CD4-positive, CD25-positive, alpha-beta regulatory T cell (primary cell): ENCODE measurements around the gene SRD5A1. TPM values are rescaled to one million over a fixed set of nuclear protein-coding genes. Genes with fewer than 3 reads are reported as not detected.

Experiments used
- ATAC-seq, 2 donors: fragments of 150-1000 bp; cut with Tn5 transposase; one replicate each; pipeline ENCODE4 v1.10.0; 2021; ENCODE audit warnings: low read depth in 2 of 2, moderate number of reproducible peaks in 2 of 2, moderate library complexity in 1 of 2
- DNase-seq, 3 donors: peaks; one replicate each; pipeline versions ENCODE4 v3.0.0 to v3.0.0-alpha.2; 2012 to 2022; ENCODE audit warnings: mixed read lengths in 1 of 3
- H3K27ac ChIP-seq: one replicate; pipeline ENCODE4 v1.7.0; 2013; ENCODE audit warnings: mild to moderate bottlenecking, low read length; ENCODE audit not compliant: insufficient read depth, poor library complexity, severe bottlenecking
- H3K27me3 ChIP-seq: one replicate; pipeline ENCODE4 v1.7.0; 2013; ENCODE audit warnings: low read length; ENCODE audit not compliant: control insufficient read depth, insufficient read depth
- H3K36me3 ChIP-seq: one replicate; pipeline ENCODE4 v1.7.0; 2013; ENCODE audit warnings: mild to moderate bottlenecking, low read length, moderate library complexity; ENCODE audit not compliant: control insufficient read depth, insufficient read depth
- H3K4me1 ChIP-seq: 2 replicates; pipeline ENCODE4 v1.7.0; 2013; ENCODE audit warnings: mild to moderate bottlenecking, low read length; ENCODE audit not compliant: insufficient read depth, control insufficient read depth, poor library complexity, severe bottlenecking
- H3K4me3 ChIP-seq: one replicate; pipeline ENCODE4 v1.7.0; 2013; ENCODE audit warnings: low read depth, mild to moderate bottlenecking, low read length, moderate library complexity
- H3K9me3 ChIP-seq, 2 experiments: 1 replicate in 1 of 2; 2 replicates in 1 of 2; pipeline ENCODE4 v1.7.0; 2013; ENCODE audit warnings: low read length in 2 of 2, mild to moderate bottlenecking in 1 of 2, moderate library complexity in 1 of 2; ENCODE audit not compliant: control insufficient read depth in 2 of 2
- H3K27ac Mint-ChIP-seq, 3 donors: one replicate each; pipeline ENCODE4 v1.8.0; 2020 to 2022; ENCODE audit warnings: mild to moderate bottlenecking in 3 of 3, mixed read lengths in 3 of 3, moderate library complexity in 2 of 3
- H3K27me3 Mint-ChIP-seq: one replicate; pipeline ENCODE4 v1.8.0; 2022; ENCODE audit warnings: mild to moderate bottlenecking, mixed read lengths
- H3K36me3 Mint-ChIP-seq: one replicate; pipeline ENCODE4 v1.8.0; 2020; ENCODE audit warnings: mixed read lengths
- H3K4me1 Mint-ChIP-seq, 4 donors: one replicate each; pipeline ENCODE4 v1.8.0; 2020 to 2022; ENCODE audit warnings: mixed read lengths in 4 of 4, mild to moderate bottlenecking in 1 of 4
- H3K4me3 Mint-ChIP-seq, 4 donors: one replicate each; pipeline ENCODE4 v1.8.0; 2020 to 2022; ENCODE audit warnings: mild to moderate bottlenecking in 4 of 4, mixed read lengths in 4 of 4, moderate library complexity in 3 of 4
- H3K9me3 Mint-ChIP-seq, 7 donors: one replicate each; pipeline ENCODE4 v1.8.0; 2020 to 2022; ENCODE audit warnings: mixed read lengths in 7 of 7, mild to moderate bottlenecking in 3 of 7, moderate library complexity in 2 of 7
- polyA plus RNA-seq, 4 donors: library from polyadenylated mRNA; unstranded; fragments of 300-500 nt; fragmentation: Illumina TruSeq; gene quantifications; one replicate each; pipeline ENCODE4 v1.2.3, GENCODE V29; 2021
- total RNA-seq: library from RNA; stranded (reverse); gene quantifications from one replicate; pipeline ENCODE4 v1.2.3, GENCODE V29; 2022

SRD5A1 gene
- total and polyA plus RNA-seq, 5 donors from 2014 or later: 5.3 to 9.5 (median 6.3) TPM

DNA sequence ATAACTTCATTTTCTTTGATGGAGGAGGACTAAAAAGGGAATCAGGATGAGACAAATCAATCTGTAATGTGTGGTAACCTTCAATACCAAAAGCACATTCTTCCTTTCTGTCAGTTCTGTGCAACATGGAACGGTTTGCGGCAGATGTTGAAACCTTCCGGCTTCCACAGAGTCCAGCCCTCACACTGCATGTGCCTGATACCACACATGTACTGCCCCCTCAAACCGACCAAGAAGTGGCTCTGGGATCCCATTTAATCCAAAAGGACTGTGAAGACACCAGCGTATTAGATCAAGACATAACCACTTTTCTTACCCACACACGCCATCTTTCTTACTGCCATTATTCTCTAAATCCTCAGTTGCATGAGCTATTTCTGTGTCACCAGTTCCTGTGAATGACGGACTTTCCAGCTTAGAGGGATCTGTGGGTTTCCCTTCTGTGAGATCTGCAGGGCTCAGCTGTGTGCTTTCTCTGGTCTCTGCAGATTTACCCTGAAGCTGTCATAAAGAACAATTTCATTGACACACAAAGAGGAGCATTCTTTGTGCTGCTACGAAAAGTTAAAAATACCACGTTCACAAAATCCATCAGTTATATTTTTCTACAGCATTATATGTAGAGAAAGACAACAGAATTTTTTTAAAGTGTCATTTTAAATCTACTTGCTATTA, 26.2 kb upstream of the SRD5A1 start:
- H3K4me3 Mint-ChIP-seq: no peak overlapping the region
- ATAC-seq: no peak
- no peak overlapping the region for H3K4me3 ChIP-seq
- no peaks in the 10 kb centered on the region for H3K9me3 ChIP-seq
- peaks cover 95% of the 10 kb centered on the region for H3K36me3 ChIP-seq
- H3K27ac ChIP-seq: no peak overlapping the region
- H3K27ac Mint-ChIP-seq: no peak overlapping the region
- no peaks in the 10 kb centered on the region for H3K9me3 Mint-ChIP-seq
- no peaks in the 10 kb centered on the region for H3K27me3 Mint-ChIP-seq
- no peak for DNase-seq
- H3K4me1 Mint-ChIP-seq: peaks cover 0 to 6% (median 0%) of the 10 kb centered on the region in 4 donors
- H3K27me3 ChIP-seq: no peaks in the 10 kb centered on the region
- H3K4me1 ChIP-seq: no peaks in the 10 kb centered on the region
- H3K36me3 Mint-ChIP-seq: peaks cover 69% of the 10 kb centered on the region

DNA sequence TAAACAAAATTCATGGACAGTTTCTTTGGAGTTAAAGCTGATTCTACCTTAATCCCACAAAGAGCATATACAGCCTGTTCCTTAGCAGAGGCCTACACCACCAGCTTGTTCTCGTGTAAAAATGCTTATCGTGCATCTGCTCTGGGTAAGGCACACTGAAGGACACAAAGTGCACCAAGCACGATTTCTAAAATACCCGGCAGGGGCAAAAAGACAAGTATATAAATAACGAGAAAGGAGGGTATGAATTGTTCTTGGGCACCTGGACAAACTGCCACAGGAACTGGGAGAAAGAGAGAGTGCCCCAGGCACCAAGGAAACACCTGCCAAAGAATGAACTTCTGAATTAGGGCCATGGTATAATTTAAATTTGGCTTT, 25.7 kb upstream of the SRD5A1 start:
- Histone ChIP-seq H3K27ac (no peak overlapping the region), H3K4me3 (no peak overlapping the region), H3K36me3 (peaks cover 95% of the 10 kb centered on the region), H3K4me1 (no peaks in the 10 kb centered on the region), H3K9me3 (no peaks in the 10 kb centered on the region), H3K27me3 (no peaks in the 10 kb centered on the region)
- Mint-ChIP-seq H3K36me3 (peaks cover 69% of the 10 kb centered on the region), H3K4me3 (no peak overlapping the region), H3K4me1 (peaks cover 0 to 8% (median 0%) of the 10 kb centered on the region in 4 donors), H3K9me3 (no peaks in the 10 kb centered on the region), H3K27ac (no peak overlapping the region), H3K27me3 (no peaks in the 10 kb centered on the region)
- no peak for ATAC-seq
- DNase-seq: no peak

DNA sequence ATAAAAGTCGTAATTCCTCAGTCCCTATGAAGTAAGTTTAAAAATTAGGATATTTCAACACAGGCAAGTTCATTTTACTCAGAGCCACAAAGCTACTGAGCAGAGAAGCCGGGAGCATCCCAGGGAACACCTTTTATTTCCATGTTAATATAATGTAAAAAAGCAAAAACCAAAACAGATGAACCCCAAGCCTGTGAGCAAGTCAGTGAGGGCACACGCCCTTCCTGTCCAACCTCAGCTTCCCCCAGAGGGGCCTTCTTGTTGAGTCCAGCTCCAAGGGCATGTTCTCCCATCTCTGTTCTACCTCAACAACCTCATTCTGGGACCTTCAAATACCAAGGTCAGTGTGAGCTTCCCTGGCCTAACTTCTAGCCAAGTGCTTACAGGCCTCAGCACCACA, 25.2 kb upstream of the SRD5A1 start:
- H3K9me3 Mint-ChIP-seq: no peaks in the 10 kb centered on the region
- no peaks in the 10 kb centered on the region for H3K27me3 Mint-ChIP-seq
- H3K4me3 Mint-ChIP-seq: no peak overlapping the region

DNA sequence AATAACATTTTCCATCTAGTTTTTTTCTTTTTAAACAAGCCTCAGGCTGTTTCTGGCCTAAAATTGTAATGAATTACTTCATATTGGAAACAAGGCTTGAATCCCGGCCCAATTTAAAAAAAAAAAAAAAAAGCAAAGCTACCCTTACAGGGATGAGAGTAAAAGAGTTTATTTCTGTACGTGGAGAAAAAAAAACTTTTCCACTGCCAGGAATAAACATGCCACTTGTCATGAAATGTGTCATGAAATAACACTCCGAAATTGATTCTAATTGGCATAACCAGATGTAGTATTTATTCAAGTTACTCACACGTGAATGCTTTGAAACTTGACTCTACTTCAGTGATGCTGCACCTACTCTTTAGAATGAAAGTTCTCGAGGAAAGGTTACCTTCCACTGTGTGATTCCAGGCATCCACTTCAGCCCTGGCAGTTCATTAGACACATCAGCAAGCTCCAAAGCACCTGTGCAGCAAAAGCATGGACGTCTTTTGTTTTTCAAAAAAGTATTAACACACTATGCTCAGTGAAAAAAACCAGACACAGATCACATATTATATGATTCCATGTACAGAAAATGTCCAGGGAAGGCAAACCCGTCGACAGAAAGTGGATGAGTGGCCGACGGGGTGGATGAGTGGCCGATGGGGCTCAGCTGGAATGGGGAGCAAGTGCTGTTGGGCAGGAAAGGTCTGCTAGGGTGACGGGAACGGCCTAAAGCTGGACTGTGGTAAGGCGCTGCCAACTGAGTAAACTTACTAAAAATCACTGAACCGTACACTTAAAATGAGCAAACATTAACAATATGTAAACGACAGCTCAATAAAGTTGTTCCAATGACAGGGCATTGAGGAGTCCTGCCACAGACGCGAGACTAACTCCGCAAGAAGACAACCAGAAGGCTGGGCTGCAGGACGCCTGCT, 21.6 kb upstream of the SRD5A1 start:
- Mint-ChIP-seq H3K4me1 (peaks cover 0 to 35% (median 16%) of the 10 kb centered on the region in 4 donors), H3K27me3 (no peaks in the 10 kb centered on the region), H3K27ac (no peak overlapping the region), H3K36me3 (peaks cover 75% of the 10 kb centered on the region), H3K4me3 (peak overlapping the region in 1 of 4 donors; percentile 48), H3K9me3 (no peaks in the 10 kb centered on the region)
- Histone ChIP-seq H3K4me3 (no peak overlapping the region), H3K9me3 (no peaks in the 10 kb centered on the region), H3K36me3 (peaks cover 95% of the 10 kb centered on the region), H3K27me3 (no peaks in the 10 kb centered on the region), H3K4me1 (no peaks in the 10 kb centered on the region), H3K27ac (no peak overlapping the region)
- ATAC-seq (no peak), DNase-seq (no peak)

More for the DNA sequence above, 25.2 kb upstream of the SRD5A1 start:
- ATAC-seq: no peak
- H3K4me1 ChIP-seq: no peaks in the 10 kb centered on the region
- no peak overlapping the region for H3K4me3 ChIP-seq
- peak in 1 of 3 donors; percentile 18 for DNase-seq
- no peaks in the 10 kb centered on the region for H3K27me3 ChIP-seq
- Mint-ChIP-seq H3K36me3 (peaks cover 69% of the 10 kb centered on the region), H3K27ac (peak overlapping the region in 2 of 3 donors; percentile 54 to 60), H3K4me1 (peaks cover 0 to 10% (median under 1%) of the 10 kb centered on the region in 4 donors)
- H3K27ac ChIP-seq: no peak overlapping the region
- H3K36me3 ChIP-seq: peaks cover 94% of the 10 kb centered on the region
- no peaks in the 10 kb centered on the region for H3K9me3 ChIP-seq

- Mint-ChIP-seq H3K36me3 (peaks cover 66% of the 10 kb centered on the region), H3K4me1 (peaks cover 0 to 34% (median 20%) of the 10 kb centered on the region in 4 donors), H3K9me3 (no peaks in the 10 kb centered on the region), H3K27me3 (no peaks in the 10 kb centered on the region), H3K27ac (peak overlapping the region in 1 of 3 donors; percentile 68), H3K4me3 (no peak overlapping the region)
- Histone ChIP-seq H3K4me1 (no peaks in the 10 kb centered on the region), H3K4me3 (no peak overlapping the region), H3K36me3 (peaks cover 92% of the 10 kb centered on the region), H3K27ac (no peak overlapping the region), H3K9me3 (no peaks in the 10 kb centered on the region), H3K27me3 (no peaks in the 10 kb centered on the region)
- ATAC-seq (no peak), DNase-seq (no peak)
Observed at GRCh38 chr5:6615034-6615815, 18.0 kb upstream of the SRD5A1 start.

- Histone ChIP-seq H3K4me3 (no peak overlapping the region), H3K4me1 (no peaks in the 10 kb centered on the region), H3K36me3 (peaks cover 88% of the 10 kb centered on the region), H3K9me3 (no peaks in the 10 kb centered on the region), H3K27ac (no peak overlapping the region), H3K27me3 (no peaks in the 10 kb centered on the region)
- DNase-seq: no peak
- Mint-ChIP-seq H3K27me3 (no peaks in the 10 kb centered on the region), H3K36me3 (peaks cover 67% of the 10 kb centered on the region), H3K27ac (no peak overlapping the region), H3K4me1 (peaks cover 0 to 35% (median 22%) of the 10 kb centered on the region in 4 donors), H3K9me3 (no peaks in the 10 kb centered on the region), H3K4me3 (no peak overlapping the region)
- no peak for ATAC-seq
Observed at GRCh38 chr5:6616632-6617031, 16.6 kb upstream of the SRD5A1 start.

GRCh38 chr5:6623228-6623627, 10.0 kb upstream of the SRD5A1 start:
- ATAC-seq (no peak), DNase-seq (no peak)
- Histone ChIP-seq H3K4me1 (no peaks in the 10 kb centered on the region), H3K36me3 (peaks cover 84% of the 10 kb centered on the region), H3K9me3 (peaks cover 12 to 19% of the 10 kb centered on the region in 2 experiments), H3K4me3 (no peak overlapping the region), H3K27me3 (no peaks in the 10 kb centered on the region), H3K27ac (no peak overlapping the region)
- H3K4me3 Mint-ChIP-seq: no peak overlapping the region
- H3K9me3 Mint-ChIP-seq: peaks cover 0 to 13% (median 5%) of the 10 kb centered on the region in 7 donors
- H3K36me3 Mint-ChIP-seq: peaks cover 63% of the 10 kb centered on the region
- H3K27ac Mint-ChIP-seq: no peak overlapping the region
- peaks cover 5 to 28% (median 16%) of the 10 kb centered on the region in 4 donors for H3K4me1 Mint-ChIP-seq
- H3K27me3 Mint-ChIP-seq: no peaks in the 10 kb centered on the region
